SU-DHL-6 (cell line): Measurements from ENCODE around the gene RDH13.
"Not testable (repeated sequence)": the region's sequence is repeated elsewhere in the genome, so short reads cannot be mapped to it uniquely, and the experiment has no call there.

ENCODE experiments used
- CTCF ChIP-seq: fragments of 200-600 bp; sonication (generic); IDR thresholded peaks from one replicate; pipeline ENCODE4 v1.5.1; 2017; ENCODE audit warnings: antibody characterized with exemption, mild to moderate bottlenecking, low read length, moderate library complexity; ENCODE audit not compliant: insufficient read depth, poor library complexity, severe bottlenecking
- EZH2phosphoT487 ChIP-seq: fragments of 200-600 bp; sonication (generic), shearing (Covaris generic); conservative IDR thresholded peaks from 2 replicates; pipeline ENCODE4 v1.6.1; 2018; ENCODE audit warnings: mild to moderate bottlenecking, antibody characterized with exemption, low read length, moderate library complexity, mixed read lengths

GRCh38 chr19:55007537-55007936 is 55.4 kb downstream of the RDH13 start:
- TF ChIP-seq CTCF, EZH2phosphoT487: not testable (repeated sequence)
